ENCODE results near the gene KCNK10.

KCNK10 gene

DNA sequence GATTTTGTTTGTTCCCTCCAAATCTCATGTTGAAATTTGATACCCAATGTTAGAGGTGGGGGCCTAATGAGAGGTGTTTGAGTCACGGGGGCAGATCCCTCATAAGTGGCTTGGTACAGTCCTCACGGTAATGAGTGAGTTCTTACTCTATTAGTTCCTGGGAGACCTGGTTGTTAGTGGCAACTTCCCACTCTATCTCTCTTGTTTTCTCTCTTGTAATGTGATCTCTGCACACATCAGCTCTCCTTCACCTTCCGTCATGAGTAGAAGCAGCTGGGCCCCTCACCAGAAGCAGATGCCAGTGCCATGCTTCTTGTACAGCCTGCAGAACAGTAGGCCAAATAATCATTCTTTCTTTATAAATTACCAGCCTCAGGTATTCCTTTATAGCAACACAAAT, 29.6 kb upstream of the KCNK10 start:
- Histone ChIP-seq H3K27me3 (ENCODE audit: insufficient read depth, low read length) (no peaks in the 10 kb centered on the region), H3K4me1 (ENCODE audit: insufficient read depth, low read length, severe bottlenecking) (no peaks in the 10 kb centered on the region), H3K27ac (ENCODE audit: low read depth, low read length, poor library complexity, severe bottlenecking) (no peak overlapping the region), H3K4me2 (ENCODE audit: low read length) (no peak overlapping the region), H4K20me1 (ENCODE audit: insufficient read depth, low read length) (no peaks in the 10 kb centered on the region), H3K36me3 (ENCODE audit: insufficient read depth, low read length) (no peaks in the 10 kb centered on the region), H3K9me3 (ENCODE audit: low read length) (no peaks in the 10 kb centered on the region), H3K4me3 (ENCODE audit: low read depth, low read length, poor library complexity, severe bottlenecking) (no peak overlapping the region), H3K79me2 (ENCODE audit: insufficient read depth, low read length) (no peaks in the 10 kb centered on the region), H2AFZ (ENCODE audit: low read length) (no peak overlapping the region), H3K9me2 (ENCODE audit: low read depth, low read length) (no peaks in the 10 kb centered on the region), H3F3A (ENCODE audit: insufficient read depth, low read length) (no peaks in the 10 kb centered on the region), H3K9ac (ENCODE audit: low read length) (no peak overlapping the region)
- TF ChIP-seq CTCF (IDR thresholded peaks at IDR 0.05; ENCODE audit: low read length) (no peak), EZH2 (IDR thresholded peaks at IDR 0.05; ENCODE audit: borderline replicate concordance, low read length) (no peak)

DNA sequence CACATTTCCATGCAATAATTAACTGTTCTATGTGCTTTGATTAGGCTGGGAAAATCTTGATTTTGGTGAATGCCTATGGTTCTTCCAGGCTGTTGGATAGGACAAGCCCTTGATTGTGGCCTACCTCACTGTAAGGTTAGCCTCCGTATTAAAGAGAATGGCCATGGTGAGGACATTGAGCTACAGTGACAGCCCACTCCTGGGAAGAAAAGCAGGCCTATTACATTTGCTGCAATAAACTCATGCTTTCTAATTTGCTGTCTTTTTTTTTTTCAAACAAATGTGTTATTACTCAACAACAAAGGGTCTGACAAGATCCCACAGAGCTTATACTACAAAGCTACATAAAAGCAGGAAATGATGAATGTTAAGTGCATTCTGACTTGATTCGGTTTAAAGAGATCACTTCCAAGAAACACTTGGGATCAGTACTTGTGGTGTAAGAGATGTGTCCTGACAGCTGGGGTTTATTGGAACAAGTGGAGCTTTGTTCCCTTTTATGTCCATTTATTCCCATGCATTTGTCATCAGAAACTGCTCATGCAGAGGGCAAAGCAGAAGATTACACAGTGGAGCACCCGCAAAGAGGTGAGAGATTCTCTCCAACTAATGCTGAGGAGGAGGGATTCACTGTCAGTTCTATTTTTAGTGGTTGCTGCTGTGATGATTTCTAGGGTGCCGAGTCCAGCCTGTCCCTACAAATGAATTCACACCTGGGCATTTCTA, 29.1 kb upstream of the KCNK10 start:
- no peak overlapping the region for H2AFZ ChIP-seq (ENCODE audit: low read length)
- no peak overlapping the region for H3K4me2 ChIP-seq (ENCODE audit: low read length)

GRCh38 chr14:88348546-88348945, 25.5 kb upstream of the KCNK10 start:
- Histone ChIP-seq H3K27ac (ENCODE audit: low read depth, low read length, poor library complexity, severe bottlenecking) (no peak overlapping the region), H3K27me3 (ENCODE audit: insufficient read depth, low read length) (no peaks in the 10 kb centered on the region), H3K4me2 (ENCODE audit: low read length) (no peak overlapping the region), H4K20me1 (ENCODE audit: insufficient read depth, low read length) (no peaks in the 10 kb centered on the region), H3K4me1 (ENCODE audit: insufficient read depth, low read length, severe bottlenecking) (no peaks in the 10 kb centered on the region), H2AFZ (ENCODE audit: low read length) (no peak overlapping the region), H3K36me3 (ENCODE audit: insufficient read depth, low read length) (no peaks in the 10 kb centered on the region), H3K9me3 (ENCODE audit: low read length) (no peaks in the 10 kb centered on the region), H3F3A (ENCODE audit: insufficient read depth, low read length) (no peaks in the 10 kb centered on the region), H3K4me3 (ENCODE audit: low read depth, low read length, poor library complexity, severe bottlenecking) (no peak overlapping the region), H3K79me2 (ENCODE audit: insufficient read depth, low read length) (no peaks in the 10 kb centered on the region), H3K9me2 (ENCODE audit: low read depth, low read length) (no peaks in the 10 kb centered on the region), H3K9ac (ENCODE audit: low read length) (no peak overlapping the region)
- no peak for TF ChIP-seq CTCF (IDR thresholded peaks at IDR 0.05; ENCODE audit: low read length)
- TF ChIP-seq EZH2 (IDR thresholded peaks at IDR 0.05; ENCODE audit: borderline replicate concordance, low read length), result no peak

More for the DNA sequence above, 29.1 kb upstream of the KCNK10 start:
- no peaks in the 10 kb centered on the region for H3K27me3 ChIP-seq (ENCODE audit: insufficient read depth, low read length)
- H3K4me1 ChIP-seq (ENCODE audit: insufficient read depth, low read length, severe bottlenecking), result no peaks in the 10 kb centered on the region
- H3K9ac ChIP-seq (ENCODE audit: low read length), result no peak overlapping the region
- H3K4me3 ChIP-seq (ENCODE audit: low read depth, low read length, poor library complexity, severe bottlenecking), result no peak overlapping the region
- no peaks in the 10 kb centered on the region for H3K9me2 ChIP-seq (ENCODE audit: low read depth, low read length)
- no peak overlapping the region for H3K27ac ChIP-seq (ENCODE audit: low read depth, low read length, poor library complexity, severe bottlenecking)
- H3K36me3 ChIP-seq (ENCODE audit: insufficient read depth, low read length), result no peaks in the 10 kb centered on the region
- H3F3A ChIP-seq (ENCODE audit: insufficient read depth, low read length), result no peaks in the 10 kb centered on the region
- H3K9me3 ChIP-seq (ENCODE audit: low read length), result no peaks in the 10 kb centered on the region
- H4K20me1 ChIP-seq (ENCODE audit: insufficient read depth, low read length), result no peaks in the 10 kb centered on the region
- H3K79me2 ChIP-seq (ENCODE audit: insufficient read depth, low read length), result no peaks in the 10 kb centered on the region
- TF ChIP-seq EZH2 (IDR thresholded peaks at IDR 0.05; ENCODE audit: borderline replicate concordance, low read length) (no peak), CTCF (IDR thresholded peaks at IDR 0.05; ENCODE audit: low read length) (no peak)

All from OCI-LY1 (cell line).